ENCODE results near the gene ATP2A1.
A peak's percentile ranks its signal among the peaks of the same experiment; 100 is the strongest.

ATP2A1 gene

GRCh38 chr16:28878083-28878926, at the start of gene ATP2A1:
Gene ATP2A1 (plus strand): TSS chr16:28878488. CDS start chr16:28878672, 184 bp downstream.
- H3K4me3 ChIP-seq (ENCODE audit: low read depth, low read length): peak within 1 kb of the TSS; percentile 70
- no peak for TF ChIP-seq CTCF (conservative IDR thresholded peaks at IDR 0.05; ENCODE audit: low read depth, low read length)
- no peak for DNase-seq (ENCODE audit: low read depth)

- H3K4me3 ChIP-seq (ENCODE audit: low read depth, low read length): no peak overlapping the region
- DNase-seq (ENCODE audit: low read depth): no peak
- no peak for TF ChIP-seq CTCF (conservative IDR thresholded peaks at IDR 0.05; ENCODE audit: low read depth, low read length)
Measured at GRCh38 chr16:28829747-28830146, 48.5 kb upstream of the ATP2A1 start.

GRCh38 chr16:28830531-28830930, 47.8 kb upstream of the ATP2A1 start:
- DNase-seq (ENCODE audit: low read depth): no peak
- H3K4me3 ChIP-seq (ENCODE audit: low read depth, low read length): no peak overlapping the region
- no peak for TF ChIP-seq CTCF (conservative IDR thresholded peaks at IDR 0.05; ENCODE audit: low read depth, low read length)

GRCh38 chr16:28834349-28834748, 43.9 kb upstream of the ATP2A1 start:
- no peak for DNase-seq (ENCODE audit: low read depth)
- no peak overlapping the region for H3K4me3 ChIP-seq (ENCODE audit: low read depth, low read length)
- no peak for TF ChIP-seq CTCF (conservative IDR thresholded peaks at IDR 0.05; ENCODE audit: low read depth, low read length)

- no peak for DNase-seq (ENCODE audit: low read depth)
- no peak for TF ChIP-seq CTCF (conservative IDR thresholded peaks at IDR 0.05; ENCODE audit: low read depth, low read length)
- H3K4me3 ChIP-seq (ENCODE audit: low read depth, low read length): no peak overlapping the region
Measured at GRCh38 chr16:28834873-28835863, 43.1 kb upstream of the ATP2A1 start.

GRCh38 chr16:28835864-28836760, 42.2 kb upstream of the ATP2A1 start:
- no peak for TF ChIP-seq CTCF (conservative IDR thresholded peaks at IDR 0.05; ENCODE audit: low read depth, low read length)
- no peak overlapping the region for H3K4me3 ChIP-seq (ENCODE audit: low read depth, low read length)
- DNase-seq (ENCODE audit: low read depth): no peak
